Tibial artery (tissue), 4 donors: Measurements from ENCODE around the gene TRIM47.

Experiments
- DNase-seq, 2 donors: peaks; one replicate each; pipeline ENCODE4 v3.0.0-alpha.2; 2019
- H3K27ac ChIP-seq, 2 donors: fragments of 200-600 bp; sonication (generic) in 1 of 2; 1 replicate in 1 of 2; 2 replicates in 1 of 2; pipeline ENCODE4 v1.5.1; 2018 to 2019; ENCODE audit warnings: mild to moderate bottlenecking in 1 of 2
- H3K27me3 ChIP-seq, 2 donors: fragments of 200-600 bp; sonication (generic) in 1 of 2; one replicate each; pipeline versions ENCODE4 v1.5.1 to v1.6.0; 2016 to 2019
- H3K36me3 ChIP-seq, 3 donors: fragments of 200-600 bp; sonication (generic) in 2 of 3; one replicate each; pipeline ENCODE4 v1.5.1; 2016 to 2019; ENCODE audit warnings: mild to moderate bottlenecking in 2 of 3
- H3K4me1 ChIP-seq, 4 donors: fragments of 200-600 bp; sonication (generic) in 2 of 4; 1 replicate in 3 of 4; 2 replicates in 1 of 4; pipeline ENCODE4 v1.5.1; 2016 to 2019
- H3K4me3 ChIP-seq, 2 donors: fragments of 200-600 bp; sonication (generic) in 1 of 2; 1 replicate in 1 of 2; 2 replicates in 1 of 2; pipeline ENCODE4 v1.5.1; 2018 to 2019; ENCODE audit warnings: mild to moderate bottlenecking in 2 of 2
- H3K9me3 ChIP-seq, 3 donors: fragments of 200-600 bp; sonication (generic) in 1 of 3; one replicate each; pipeline ENCODE4 v1.5.1; 2016 to 2019
- CTCF ChIP-seq, 2 experiments: fragments of 200-600 bp in 1 of 2; fragments of 450-650 bp in 1 of 2; IDR thresholded peaks; one replicate each; pipeline ENCODE4 v1.5.1; 2017 to 2019; ENCODE audit warnings: antibody characterized with exemption in 2 of 2, mild to moderate bottlenecking in 1 of 2, moderate library complexity in 1 of 2
- intact Hi-C: fragments of 100-400 bp; cut with DNase I; formaldehyde crosslinking; loops from one replicate; pipeline ENCODE4 v1.15.0; 2023; ENCODE audit warnings: low total_unique reads

The TRIM47 gene

GRCh38 chr17:75835654-75835987, 42.8 kb downstream of the TRIM47 start:
- peaks cover 0 to 67% (median 28%) of the 10 kb centered on the region in 3 donors for H3K36me3 ChIP-seq
- H3K27ac ChIP-seq: no peak overlapping the region
- no peak overlapping the region for H3K4me3 ChIP-seq
- DNase-seq: no peak
- no peak for TF ChIP-seq CTCF (IDR thresholded peaks at IDR 0.05)
- H3K9me3 ChIP-seq: no peaks in the 10 kb centered on the region
- H3K4me1 ChIP-seq: peaks cover 0 to 6% (median 3%) of the 10 kb centered on the region in 4 donors
- intact Hi-C loops: no loop called here
- no peaks in the 10 kb centered on the region for H3K27me3 ChIP-seq

GRCh38 chr17:75834928-75835653, 43.3 kb downstream of the TRIM47 start:
- Histone ChIP-seq H3K4me3 (no peak overlapping the region), H3K4me1 (peaks cover 0 to 6% (median 3%) of the 10 kb centered on the region in 4 donors), H3K27ac (no peak overlapping the region), H3K27me3 (no peaks in the 10 kb centered on the region), H3K9me3 (no peaks in the 10 kb centered on the region), H3K36me3 (peaks cover 0 to 61% (median 23%) of the 10 kb centered on the region in 3 donors)
- no peak for DNase-seq
- intact Hi-C loops: no loop called here
- TF ChIP-seq CTCF (IDR thresholded peaks at IDR 0.05): no peak

GRCh38 chr17:75834279-75834920, 44.0 kb downstream of the TRIM47 start:
- intact Hi-C loops: no loop called here
- H3K9me3 ChIP-seq: no peaks in the 10 kb centered on the region
- no peaks in the 10 kb centered on the region for H3K27me3 ChIP-seq
- TF ChIP-seq CTCF (IDR thresholded peaks at IDR 0.05): no peak
- DNase-seq: no peak
- H3K27ac ChIP-seq: no peak overlapping the region
- peaks cover 0 to 55% (median 16%) of the 10 kb centered on the region in 3 donors for H3K36me3 ChIP-seq
- H3K4me1 ChIP-seq: peaks cover 0 to 6% (median 3%) of the 10 kb centered on the region in 4 donors
- no peak overlapping the region for H3K4me3 ChIP-seq

GRCh38 chr17:75832652-75833400, 45.6 kb downstream of the TRIM47 start:
- intact Hi-C loops: no loop called here
- Histone ChIP-seq H3K4me1 (peaks cover 0 to 16% (median 7%) of the 10 kb centered on the region in 4 donors), H3K27me3 (no peaks in the 10 kb centered on the region), H3K36me3 (peaks cover 0 to 58% (median 16%) of the 10 kb centered on the region in 3 donors), H3K9me3 (no peaks in the 10 kb centered on the region), H3K27ac (no peak overlapping the region), H3K4me3 (no peak overlapping the region)
- DNase-seq: no peak
- TF ChIP-seq CTCF (IDR thresholded peaks at IDR 0.05): no peak

GRCh38 chr17:75832164-75832651, 46.2 kb downstream of the TRIM47 start:
- Histone ChIP-seq H3K27me3 (no peaks in the 10 kb centered on the region), H3K27ac (no peak overlapping the region), H3K36me3 (peaks cover 0 to 58% (median 16%) of the 10 kb centered on the region in 3 donors), H3K9me3 (no peaks in the 10 kb centered on the region), H3K4me3 (no peak overlapping the region), H3K4me1 (peaks cover 0 to 22% (median 14%) of the 10 kb centered on the region in 4 donors)
- no peak for TF ChIP-seq CTCF (IDR thresholded peaks at IDR 0.05)
- DNase-seq: no peak
- intact Hi-C loops: no loop called here
